GM23338 (cell line): ENCODE measurements around the gene GSC2. TPM values are rescaled to one million over a fixed set of nuclear protein-coding genes. Genes with fewer than 3 reads are reported as not detected.

Experiments used
- ATAC-seq: fragments of 200-7000 bp; cut with Tn5 transposase; 3 replicates; pipeline ENCODE4 v1.9.1; 2020
- DNase-seq: peaks from one replicate; pipeline ENCODE4 v3.0.0-alpha.2; 2015; ENCODE audit warnings: low spot score
- H2AFZ ChIP-seq: fragments of 200-600 bp; sonication (generic); 2 replicates; pipeline ENCODE4 v1.8.0; 2016; ENCODE audit warnings: antibody characterized with exemption, mild to moderate bottlenecking, moderate library complexity
- H3F3A ChIP-seq: fragments of 200-600 bp; sonication (generic); replicated peaks from 2 replicates; pipeline ENCODE4 v1.8.0; 2017; ENCODE audit warnings: antibody characterized with exemption, mixed run types, low read depth
- H3K27ac ChIP-seq: fragments of 200-600 bp; sonication (generic); 2 replicates; pipeline ENCODE4 v1.6.1; 2016; ENCODE audit warnings: low read depth
- H3K27me3 ChIP-seq: fragments of 200-600 bp; sonication (generic); 2 replicates; pipeline ENCODE4 v1.8.0; 2016; ENCODE audit warnings: mild to moderate bottlenecking, mixed run types, moderate library complexity; ENCODE audit not compliant: insufficient read depth
- H3K36me3 ChIP-seq: fragments of 200-600 bp; sonication (generic); 2 replicates; pipeline ENCODE4 v1.8.0; 2016; ENCODE audit warnings: mild to moderate bottlenecking; ENCODE audit not compliant: insufficient read depth
- H3K4me1 ChIP-seq: fragments of 200-600 bp; sonication (generic); 2 replicates; pipeline ENCODE4 v1.8.0; 2016; ENCODE audit warnings: mild to moderate bottlenecking, moderate library complexity; ENCODE audit not compliant: insufficient read depth
- H3K4me2 ChIP-seq: fragments of 200-600 bp; sonication (generic); 2 replicates; pipeline ENCODE4 v1.7.1; 2017; ENCODE audit warnings: mixed run types
- H3K4me3 ChIP-seq: fragments of 200-600 bp; sonication (generic); 2 replicates; pipeline ENCODE4 v1.6.1; 2016; ENCODE audit warnings: mixed run types
- H3K79me2 ChIP-seq: fragments of 200-600 bp; sonication (generic); replicated peaks from 2 replicates; pipeline ENCODE4 v1.8.0; 2017; ENCODE audit warnings: mild to moderate bottlenecking; ENCODE audit not compliant: insufficient read depth
- H3K9me2 ChIP-seq: fragments of 200-600 bp; sonication (generic); 2 replicates; pipeline ENCODE4 v1.8.0; 2017; ENCODE audit not compliant: insufficient read depth
- H4K20me1 ChIP-seq: fragments of 200-600 bp; sonication (generic); replicated peaks from 2 replicates; pipeline ENCODE4 v1.8.0; 2017; ENCODE audit warnings: mild to moderate bottlenecking; ENCODE audit not compliant: insufficient read depth
- H3K27ac Mint-ChIP-seq: 2 replicates; pipeline ENCODE4 v1.8.0; 2020; ENCODE audit warnings: inconsistent platforms, mild to moderate bottlenecking, moderate library complexity, mixed read lengths
- H3K27me3 Mint-ChIP-seq: 3 replicates; pipeline ENCODE4 v1.8.0; 2022; ENCODE audit warnings: low read depth, mild to moderate bottlenecking, moderate library complexity, mixed read lengths, inconsistent platforms; ENCODE audit not compliant: insufficient read depth, poor library complexity
- H3K36me3 Mint-ChIP-seq: 3 replicates; pipeline ENCODE4 v1.8.0; 2021; ENCODE audit warnings: low read depth, mild to moderate bottlenecking, inconsistent platforms, moderate library complexity, mixed read lengths
- H3K4me1 Mint-ChIP-seq: 3 replicates; pipeline ENCODE4 v1.8.0; 2020; ENCODE audit warnings: mild to moderate bottlenecking, inconsistent platforms, mixed read lengths
- H3K4me3 Mint-ChIP-seq: 3 replicates; pipeline ENCODE4 v1.8.0; 2021; ENCODE audit warnings: moderate library complexity, mild to moderate bottlenecking, inconsistent platforms, mixed read lengths
- H3K9me3 Mint-ChIP-seq: 3 replicates; pipeline ENCODE4 v1.8.0; 2020; ENCODE audit warnings: moderate library complexity, mild to moderate bottlenecking, inconsistent platforms, mixed read lengths
- CREB1 ChIP-seq: fragments of 250-450 bp; sonication (Bioruptor Pico); IDR thresholded peaks from 2 replicates; pipeline ENCODE4 v1.5.0; 2020; ENCODE audit warnings: low read depth, mild to moderate bottlenecking, moderate library complexity
- CTCF ChIP-seq, 2 experiments: fragments of 200-600 bp in 1 of 2; sonication (generic) in 1 of 2; conservative IDR thresholded peaks; 2 replicates each; pipeline versions ENCODE4 v1.5.1 to v1.6.1; 2016 to 2017; ENCODE audit warnings: antibody characterized with exemption in 2 of 2, low read depth in 2 of 2, mild to moderate bottlenecking in 2 of 2, moderate library complexity in 1 of 2
- EZH2 ChIP-seq: fragments of 200-600 bp; sonication (generic); IDR thresholded peaks from one replicate; pipeline ENCODE4 v1.8.0; 2017; ENCODE audit warnings: antibody characterized with exemption, mild to moderate bottlenecking, low read depth; ENCODE audit not compliant: unreplicated experiment
- EZH2phosphoT487 ChIP-seq: fragments of 200-600 bp; sonication (generic); IDR thresholded peaks from one replicate; pipeline ENCODE4 v1.8.1; 2018; ENCODE audit warnings: antibody characterized with exemption; ENCODE audit not compliant: unreplicated experiment
- JUNB ChIP-seq: IDR thresholded peaks from one replicate; pipeline ENCODE4 v1.6.1; 2016; ENCODE audit warnings: antibody characterized with exemption; ENCODE audit not compliant: unreplicated experiment
- NANOG ChIP-seq: IDR thresholded peaks from 2 replicates; pipeline ENCODE4 v1.6.1; 2016; ENCODE audit warnings: antibody characterized with exemption, borderline replicate concordance
- POLR2AphosphoS5 ChIP-seq: IDR thresholded peaks from 2 replicates; pipeline ENCODE4 v1.6.1; 2016; ENCODE audit warnings: antibody characterized with exemption, low read depth
- STAT1 ChIP-seq: IDR thresholded peaks from one replicate; pipeline ENCODE4 v1.6.1; 2016; ENCODE audit warnings: antibody characterized with exemption; ENCODE audit not compliant: unreplicated experiment
- ZNF114 ChIP-seq: fragments of 250-450 bp; sonication (Bioruptor Pico); IDR thresholded peaks from 2 replicates; pipeline ENCODE4 v1.5.0; 2020; ENCODE audit warnings: mild to moderate bottlenecking, moderate library complexity
- ZNF331 ChIP-seq: fragments of 250-450 bp; sonication (Bioruptor Pico); IDR thresholded peaks from 2 replicates; pipeline ENCODE4 v1.5.0; 2020; ENCODE audit warnings: low read depth, mild to moderate bottlenecking, moderate library complexity
- polyA plus RNA-seq: library from polyadenylated mRNA; unstranded; fragments of >200 nt; fragmentation: Nextera tagmentation; extraction: Ambion mirVana; gene quantifications from 2 replicates; pipeline ENCODE4 v1.2.1, GENCODE V29; 2016
- total RNA-seq: library from RNA; depleted of rRNA; stranded (reverse); fragments of >200 nt; shearing (Covaris generic); gene quantifications from 2 replicates; pipeline ENCODE4 v1.2.3, GENCODE V29; 2014
- TF ChIP-seq, protein P1 (sequence below): IDR thresholded peaks from 2 replicates; pipeline ENCODE4 v1.6.1; 2016; ENCODE audit warnings: antibody characterized with exemption
- TF ChIP-seq, protein P2 (sequence below): fragments of 250-450 bp; sonication (Bioruptor Pico); IDR thresholded peaks from 2 replicates; pipeline ENCODE4 v1.5.0; 2020; ENCODE audit warnings: mild to moderate bottlenecking, moderate library complexity
- TF ChIP-seq, protein P3 (sequence below): IDR thresholded peaks from one replicate; pipeline ENCODE4 v1.6.1; 2018; ENCODE audit warnings: antibody characterized with exemption; ENCODE audit not compliant: unreplicated experiment

Gene GSC2
- total and polyA plus RNA-seq, 2 experiments from 2014 or later: not detected

GRCh38 chr22:19136915-19137314, 13.2 kb downstream of the GSC2 start:
- H3K36me3 ChIP-seq: peaks cover 6% of the 10 kb centered on the region
- H3K27me3 ChIP-seq: no peaks in the 10 kb centered on the region
- no peak overlapping the region for H3K4me2 ChIP-seq
- no peaks in the 10 kb centered on the region for H3K9me3 Mint-ChIP-seq
- no peaks in the 10 kb centered on the region for H3K4me1 Mint-ChIP-seq
- H3K36me3 Mint-ChIP-seq: peaks cover 54% of the 10 kb centered on the region
- H3K27me3 Mint-ChIP-seq: peaks cover 11% of the 10 kb centered on the region
- TF ChIP-seq POLR2AphosphoS5: no peak
- TF ChIP-seq STAT1: no peak
- TF ChIP-seq JUNB: no peak
- no peak for TF ChIP-seq EZH2phosphoT487
- no peak for TF ChIP-seq CREB1 (CRISPR knock-in tag)
- TF ChIP-seq ZNF114 (CRISPR knock-in tag): no peak
- no peak for TF ChIP-seq CTCF (conservative IDR thresholded peaks at IDR 0.05; ENCODE audit: low read depth in 2 of 2)
- no peak for TF ChIP-seq ZNF331 (CRISPR knock-in tag)
- no peak for TF ChIP-seq NANOG
- TF ChIP-seq, protein P1, sequence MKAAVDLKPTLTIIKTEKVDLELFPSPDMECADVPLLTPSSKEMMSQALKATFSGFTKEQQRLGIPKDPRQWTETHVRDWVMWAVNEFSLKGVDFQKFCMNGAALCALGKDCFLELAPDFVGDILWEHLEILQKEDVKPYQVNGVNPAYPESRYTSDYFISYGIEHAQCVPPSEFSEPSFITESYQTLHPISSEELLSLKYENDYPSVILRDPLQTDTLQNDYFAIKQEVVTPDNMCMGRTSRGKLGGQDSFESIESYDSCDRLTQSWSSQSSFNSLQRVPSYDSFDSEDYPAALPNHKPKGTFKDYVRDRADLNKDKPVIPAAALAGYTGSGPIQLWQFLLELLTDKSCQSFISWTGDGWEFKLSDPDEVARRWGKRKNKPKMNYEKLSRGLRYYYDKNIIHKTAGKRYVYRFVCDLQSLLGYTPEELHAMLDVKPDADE: no peak
- TF ChIP-seq, protein P2, sequence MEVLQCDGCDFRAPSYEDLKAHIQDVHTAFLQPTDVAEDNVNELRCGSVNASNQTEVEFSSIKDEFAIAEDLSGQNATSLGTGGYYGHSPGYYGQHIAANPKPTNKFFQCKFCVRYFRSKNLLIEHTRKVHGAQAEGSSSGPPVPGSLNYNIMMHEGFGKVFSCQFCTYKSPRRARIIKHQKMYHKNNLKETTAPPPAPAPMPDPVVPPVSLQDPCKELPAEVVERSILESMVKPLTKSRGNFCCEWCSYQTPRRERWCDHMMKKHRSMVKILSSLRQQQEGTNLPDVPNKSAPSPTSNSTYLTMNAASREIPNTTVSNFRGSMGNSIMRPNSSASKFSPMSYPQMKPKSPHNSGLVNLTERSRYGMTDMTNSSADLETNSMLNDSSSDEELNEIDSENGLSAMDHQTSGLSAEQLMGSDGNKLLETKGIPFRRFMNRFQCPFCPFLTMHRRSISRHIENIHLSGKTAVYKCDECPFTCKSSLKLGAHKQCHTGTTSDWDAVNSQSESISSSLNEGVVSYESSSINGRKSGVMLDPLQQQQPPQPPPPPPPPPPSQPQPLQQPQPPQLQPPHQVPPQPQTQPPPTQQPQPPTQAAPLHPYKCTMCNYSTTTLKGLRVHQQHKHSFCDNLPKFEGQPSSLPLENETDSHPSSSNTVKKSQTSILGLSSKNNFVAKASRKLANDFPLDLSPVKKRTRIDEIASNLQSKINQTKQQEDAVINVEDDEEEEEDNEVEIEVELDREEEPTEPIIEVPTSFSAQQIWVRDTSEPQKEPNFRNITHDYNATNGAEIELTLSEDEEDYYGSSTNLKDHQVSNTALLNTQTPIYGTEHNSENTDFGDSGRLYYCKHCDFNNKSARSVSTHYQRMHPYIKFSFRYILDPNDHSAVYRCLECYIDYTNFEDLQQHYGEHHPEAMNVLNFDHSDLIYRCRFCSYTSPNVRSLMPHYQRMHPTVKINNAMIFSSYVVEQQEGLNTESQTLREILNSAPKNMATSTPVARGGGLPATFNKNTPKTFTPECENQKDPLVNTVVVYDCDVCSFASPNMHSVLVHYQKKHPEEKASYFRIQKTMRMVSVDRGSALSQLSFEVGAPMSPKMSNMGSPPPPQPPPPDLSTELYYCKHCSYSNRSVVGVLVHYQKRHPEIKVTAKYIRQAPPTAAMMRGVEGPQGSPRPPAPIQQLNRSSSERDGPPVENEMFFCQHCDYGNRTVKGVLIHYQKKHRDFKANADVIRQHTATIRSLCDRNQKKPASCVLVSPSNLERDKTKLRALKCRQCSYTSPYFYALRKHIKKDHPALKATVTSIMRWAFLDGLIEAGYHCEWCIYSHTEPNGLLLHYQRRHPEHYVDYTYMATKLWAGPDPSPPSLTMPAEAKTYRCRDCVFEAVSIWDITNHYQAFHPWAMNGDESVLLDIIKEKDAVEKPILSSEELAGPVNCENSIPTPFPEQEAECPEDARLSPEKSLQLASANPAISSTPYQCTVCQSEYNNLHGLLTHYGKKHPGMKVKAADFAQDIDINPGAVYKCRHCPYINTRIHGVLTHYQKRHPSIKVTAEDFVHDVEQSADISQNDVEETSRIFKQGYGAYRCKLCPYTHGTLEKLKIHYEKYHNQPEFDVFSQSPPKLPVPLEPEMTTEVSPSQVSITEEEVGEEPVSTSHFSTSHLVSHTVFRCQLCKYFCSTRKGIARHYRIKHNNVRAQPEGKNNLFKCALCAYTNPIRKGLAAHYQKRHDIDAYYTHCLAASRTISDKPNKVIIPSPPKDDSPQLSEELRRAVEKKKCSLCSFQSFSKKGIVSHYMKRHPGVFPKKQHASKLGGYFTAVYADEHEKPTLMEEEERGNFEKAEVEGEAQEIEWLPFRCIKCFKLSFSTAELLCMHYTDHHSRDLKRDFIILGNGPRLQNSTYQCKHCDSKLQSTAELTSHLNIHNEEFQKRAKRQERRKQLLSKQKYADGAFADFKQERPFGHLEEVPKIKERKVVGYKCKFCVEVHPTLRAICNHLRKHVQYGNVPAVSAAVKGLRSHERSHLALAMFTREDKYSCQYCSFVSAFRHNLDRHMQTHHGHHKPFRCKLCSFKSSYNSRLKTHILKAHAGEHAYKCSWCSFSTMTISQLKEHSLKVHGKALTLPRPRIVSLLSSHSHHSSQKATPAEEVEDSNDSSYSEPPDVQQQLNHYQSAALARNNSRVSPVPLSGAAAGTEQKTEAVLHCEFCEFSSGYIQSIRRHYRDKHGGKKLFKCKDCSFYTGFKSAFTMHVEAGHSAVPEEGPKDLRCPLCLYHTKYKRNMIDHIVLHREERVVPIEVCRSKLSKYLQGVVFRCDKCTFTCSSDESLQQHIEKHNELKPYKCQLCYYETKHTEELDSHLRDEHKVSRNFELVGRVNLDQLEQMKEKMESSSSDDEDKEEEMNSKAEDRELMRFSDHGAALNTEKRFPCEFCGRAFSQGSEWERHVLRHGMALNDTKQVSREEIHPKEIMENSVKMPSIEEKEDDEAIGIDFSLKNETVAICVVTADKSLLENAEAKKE (CRISPR knock-in tag): no peak
- no peak for TF ChIP-seq EZH2
- TF ChIP-seq, protein P3, sequence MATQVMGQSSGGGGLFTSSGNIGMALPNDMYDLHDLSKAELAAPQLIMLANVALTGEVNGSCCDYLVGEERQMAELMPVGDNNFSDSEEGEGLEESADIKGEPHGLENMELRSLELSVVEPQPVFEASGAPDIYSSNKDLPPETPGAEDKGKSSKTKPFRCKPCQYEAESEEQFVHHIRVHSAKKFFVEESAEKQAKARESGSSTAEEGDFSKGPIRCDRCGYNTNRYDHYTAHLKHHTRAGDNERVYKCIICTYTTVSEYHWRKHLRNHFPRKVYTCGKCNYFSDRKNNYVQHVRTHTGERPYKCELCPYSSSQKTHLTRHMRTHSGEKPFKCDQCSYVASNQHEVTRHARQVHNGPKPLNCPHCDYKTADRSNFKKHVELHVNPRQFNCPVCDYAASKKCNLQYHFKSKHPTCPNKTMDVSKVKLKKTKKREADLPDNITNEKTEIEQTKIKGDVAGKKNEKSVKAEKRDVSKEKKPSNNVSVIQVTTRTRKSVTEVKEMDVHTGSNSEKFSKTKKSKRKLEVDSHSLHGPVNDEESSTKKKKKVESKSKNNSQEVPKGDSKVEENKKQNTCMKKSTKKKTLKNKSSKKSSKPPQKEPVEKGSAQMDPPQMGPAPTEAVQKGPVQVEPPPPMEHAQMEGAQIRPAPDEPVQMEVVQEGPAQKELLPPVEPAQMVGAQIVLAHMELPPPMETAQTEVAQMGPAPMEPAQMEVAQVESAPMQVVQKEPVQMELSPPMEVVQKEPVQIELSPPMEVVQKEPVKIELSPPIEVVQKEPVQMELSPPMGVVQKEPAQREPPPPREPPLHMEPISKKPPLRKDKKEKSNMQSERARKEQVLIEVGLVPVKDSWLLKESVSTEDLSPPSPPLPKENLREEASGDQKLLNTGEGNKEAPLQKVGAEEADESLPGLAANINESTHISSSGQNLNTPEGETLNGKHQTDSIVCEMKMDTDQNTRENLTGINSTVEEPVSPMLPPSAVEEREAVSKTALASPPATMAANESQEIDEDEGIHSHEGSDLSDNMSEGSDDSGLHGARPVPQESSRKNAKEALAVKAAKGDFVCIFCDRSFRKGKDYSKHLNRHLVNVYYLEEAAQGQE: no peak
- no peaks in the 10 kb centered on the region for H3K4me1 ChIP-seq
- H3K27ac Mint-ChIP-seq: no peak overlapping the region
- no peak overlapping the region for H2AFZ ChIP-seq
- H3K4me3 Mint-ChIP-seq: no peak overlapping the region
- no peaks in the 10 kb centered on the region for H3K9me2 ChIP-seq
- H3F3A ChIP-seq: no peaks in the 10 kb centered on the region
- ATAC-seq: no peak
- H3K4me3 ChIP-seq: no peak overlapping the region
- H4K20me1 ChIP-seq: no peaks in the 10 kb centered on the region
- H3K79me2 ChIP-seq: no peaks in the 10 kb centered on the region
- no peak for DNase-seq
- no peak overlapping the region for H3K27ac ChIP-seq
